Measurements from ENCODE around the gene PCDH1. TPM values are rescaled to one million over a fixed set of nuclear protein-coding genes. Genes with fewer than 3 reads are reported as not detected.
A peak's percentile ranks its signal among the peaks of the same experiment; 100 is the strongest.

Gene PCDH1
- total and polyA plus RNA-seq, 2 of the 13 experiments (the other 11 are each of a cell fraction or from before 2014, with no cell fraction given), result 0.11 to 0.83 TPM

GRCh38 chr5:141923448-141924313 lies 45.5 kb upstream of the PCDH1 start, which contains the start of gene DELE1 (continued):
- TF ChIP-seq ZBTB39 (CRISPR knock-in tag; IDR thresholded peaks at IDR 0.05) (no peak), SYNCRIP (IDR thresholded peaks at IDR 0.05; ENCODE audit: insufficient read depth, low read depth, low read length) (no peak), ZNF251 (CRISPR knock-in tag; IDR thresholded peaks at IDR 0.05) (no peak), ZNF292 (CRISPR knock-in tag; IDR thresholded peaks at IDR 0.05; ENCODE audit: borderline replicate concordance, low read depth) (0 out of 2 replicates have a peak, but pooled peaks have one; percentile 28), PTBP1 (IDR thresholded peaks at IDR 0.05; ENCODE audit: low read depth, low read length, poor library complexity, severe bottlenecking) (peak; percentile 55), CC2D1A (CRISPR knock-in tag; IDR thresholded peaks at IDR 0.05) (no peak), ZSCAN25 (CRISPR knock-in tag; IDR thresholded peaks at IDR 0.05) (peak; percentile 43; the same call in 1 of the 2 replicates), MIXL1 (CRISPR knock-in tag; IDR thresholded peaks at IDR 0.05) (peak; percentile 60), MYC (CRISPR knock-in tag; IDR thresholded peaks at IDR 0.05; ENCODE audit: borderline replicate concordance) (peak; percentile 88), CEBPB (IDR thresholded peaks at IDR 0.05; ENCODE audit: borderline replicate concordance, low read depth, low read length) (no peak), AGO1 (IDR thresholded peaks at IDR 0.05; ENCODE audit: low read depth, low read length, poor library complexity, severe bottlenecking) (peak; percentile 84), CHD2 (IDR thresholded peaks at IDR 0.05; ENCODE audit: low read depth, low read length) (peak; percentile 71), RXRA (CRISPR knock-in tag; IDR thresholded peaks at IDR 0.05) (peak; percentile 53; the same call in 1 of the 2 replicates), RAD51 (IDR thresholded peaks at IDR 0.05; ENCODE audit: borderline replicate concordance) (no peak), ISX (CRISPR knock-in tag; conservative IDR thresholded peaks at IDR 0.05) (no peak), ZNF33A (CRISPR knock-in tag; IDR thresholded peaks at IDR 0.05; ENCODE audit: borderline replicate concordance) (no peak), SKI (IDR thresholded peaks at IDR 0.05; ENCODE audit: partially characterized antibody) (no peak), NR2C2 (CRISPR knock-in tag; IDR thresholded peaks at IDR 0.05; ENCODE audit: borderline replicate concordance) (peak; percentile 87)
- TF ChIP-seq, protein P1, sequence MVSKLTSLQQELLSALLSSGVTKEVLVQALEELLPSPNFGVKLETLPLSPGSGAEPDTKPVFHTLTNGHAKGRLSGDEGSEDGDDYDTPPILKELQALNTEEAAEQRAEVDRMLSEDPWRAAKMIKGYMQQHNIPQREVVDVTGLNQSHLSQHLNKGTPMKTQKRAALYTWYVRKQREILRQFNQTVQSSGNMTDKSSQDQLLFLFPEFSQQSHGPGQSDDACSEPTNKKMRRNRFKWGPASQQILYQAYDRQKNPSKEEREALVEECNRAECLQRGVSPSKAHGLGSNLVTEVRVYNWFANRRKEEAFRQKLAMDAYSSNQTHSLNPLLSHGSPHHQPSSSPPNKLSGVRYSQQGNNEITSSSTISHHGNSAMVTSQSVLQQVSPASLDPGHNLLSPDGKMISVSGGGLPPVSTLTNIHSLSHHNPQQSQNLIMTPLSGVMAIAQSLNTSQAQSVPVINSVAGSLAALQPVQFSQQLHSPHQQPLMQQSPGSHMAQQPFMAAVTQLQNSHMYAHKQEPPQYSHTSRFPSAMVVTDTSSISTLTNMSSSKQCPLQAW (CRISPR knock-in tag; IDR thresholded peaks at IDR 0.05), result peak; percentile 93; the same call in 1 of the 2 replicates
- TF ChIP-seq, protein P2, sequence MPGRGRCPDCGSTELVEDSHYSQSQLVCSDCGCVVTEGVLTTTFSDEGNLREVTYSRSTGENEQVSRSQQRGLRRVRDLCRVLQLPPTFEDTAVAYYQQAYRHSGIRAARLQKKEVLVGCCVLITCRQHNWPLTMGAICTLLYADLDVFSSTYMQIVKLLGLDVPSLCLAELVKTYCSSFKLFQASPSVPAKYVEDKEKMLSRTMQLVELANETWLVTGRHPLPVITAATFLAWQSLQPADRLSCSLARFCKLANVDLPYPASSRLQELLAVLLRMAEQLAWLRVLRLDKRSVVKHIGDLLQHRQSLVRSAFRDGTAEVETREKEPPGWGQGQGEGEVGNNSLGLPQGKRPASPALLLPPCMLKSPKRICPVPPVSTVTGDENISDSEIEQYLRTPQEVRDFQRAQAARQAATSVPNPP (CRISPR knock-in tag; IDR thresholded peaks at IDR 0.05), result peak; percentile 69; the same call in 1 of the 2 replicates
- TF ChIP-seq, protein P3, sequence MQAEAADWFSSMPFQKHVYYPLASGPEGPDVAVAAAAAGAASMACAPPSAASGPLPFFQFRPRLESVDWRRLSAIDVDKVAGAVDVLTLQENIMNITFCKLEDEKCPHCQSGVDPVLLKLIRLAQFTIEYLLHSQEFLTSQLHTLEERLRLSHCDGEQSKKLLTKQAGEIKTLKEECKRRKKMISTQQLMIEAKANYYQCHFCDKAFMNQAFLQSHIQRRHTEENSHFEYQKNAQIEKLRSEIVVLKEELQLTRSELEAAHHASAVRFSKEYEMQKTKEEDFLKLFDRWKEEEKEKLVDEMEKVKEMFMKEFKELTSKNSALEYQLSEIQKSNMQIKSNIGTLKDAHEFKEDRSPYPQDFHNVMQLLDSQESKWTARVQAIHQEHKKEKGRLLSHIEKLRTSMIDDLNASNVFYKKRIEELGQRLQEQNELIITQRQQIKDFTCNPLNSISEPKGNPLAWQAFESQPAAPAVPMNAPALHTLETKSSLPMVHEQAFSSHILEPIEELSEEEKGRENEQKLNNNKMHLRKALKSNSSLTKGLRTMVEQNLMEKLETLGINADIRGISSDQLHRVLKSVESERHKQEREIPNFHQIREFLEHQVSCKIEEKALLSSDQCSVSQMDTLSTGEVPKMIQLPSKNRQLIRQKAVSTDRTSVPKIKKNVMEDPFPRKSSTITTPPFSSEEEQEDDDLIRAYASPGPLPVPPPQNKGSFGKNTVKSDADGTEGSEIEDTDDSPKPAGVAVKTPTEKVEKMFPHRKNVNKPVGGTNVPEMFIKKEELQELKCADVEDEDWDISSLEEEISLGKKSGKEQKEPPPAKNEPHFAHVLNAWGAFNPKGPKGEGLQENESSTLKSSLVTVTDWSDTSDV (CRISPR knock-in tag; IDR thresholded peaks at IDR 0.05), result no peak
